K562 (cell line): ENCODE results near the gene SAT2. TPM values are rescaled to one million over a fixed set of nuclear protein-coding genes. Genes with fewer than 3 reads are reported as not detected.

ENCODE experiments used
- ATF7 ChIP-seq: fragments of 450-650 bp; IDR thresholded peaks from 2 replicates; pipeline ENCODE4 v1.7.1; 2014; ENCODE audit warnings: mild to moderate bottlenecking, moderate library complexity
- CREB1 ChIP-seq, 2 experiments: sonication (generic) in 1 of 2; formaldehyde crosslinking in 1 of 2; IDR thresholded peaks; 2 replicates each; pipeline versions ENCODE4 v1.6.1 to v1.8.0; 2012 to 2022; ENCODE audit warnings: inconsistent platforms in 1 of 2, mild to moderate bottlenecking in 1 of 2, missing genetic modification reagents in 1 of 2, moderate library complexity in 1 of 2
- DIDO1 ChIP-seq: fragments of 450-650 bp; IDR thresholded peaks from 2 replicates; pipeline ENCODE4 v1.6.1; 2016; ENCODE audit warnings: low read depth, missing biosample characterization, missing genetic modification characterization
- E2F5 ChIP-seq: sonication (generic); formaldehyde crosslinking; IDR thresholded peaks from 2 replicates; pipeline ENCODE4 v1.8.0; 2022; ENCODE audit warnings: mild to moderate bottlenecking, missing genetic modification reagents
- ERF ChIP-seq: fragments of 450-650 bp; formaldehyde crosslinking; IDR thresholded peaks from 2 replicates; pipeline ENCODE4 v1.4.0; 2020; ENCODE audit warnings: mild to moderate bottlenecking, mixed read lengths
- GTF3C2 ChIP-seq: IDR thresholded peaks from 3 replicates; pipeline ENCODE4 v1.6.1; 2011; ENCODE audit warnings: borderline replicate concordance, mild to moderate bottlenecking, moderate library complexity; ENCODE audit not compliant: insufficient read length; ENCODE audit errors: extremely low read depth
- HEY1 ChIP-seq: fragments of 250-450 bp; sonication (Bioruptor Pico); IDR thresholded peaks from 2 replicates; pipeline ENCODE4 v1.5.0; 2020; ENCODE audit warnings: mild to moderate bottlenecking, moderate library complexity, borderline replicate concordance
- NRF1 ChIP-seq, 2 experiments: fragments of 450-650 bp; IDR thresholded peaks in 1 of 2; conservative IDR thresholded peaks in 1 of 2; 2 replicates each; pipeline ENCODE4 v1.6.1; 2014; ENCODE audit warnings: mild to moderate bottlenecking in 2 of 2
- SP2 ChIP-seq: IDR thresholded peaks from 2 replicates; pipeline ENCODE4 v1.6.1; 2011; ENCODE audit warnings: mild to moderate bottlenecking, low read depth, low read length, moderate library complexity; ENCODE audit not compliant: poor library complexity, severe bottlenecking; ENCODE audit errors: extremely low read depth
- STAT5A ChIP-seq: IDR thresholded peaks from 2 replicates; pipeline ENCODE4 v1.6.1; 2012; ENCODE audit warnings: low read length, inconsistent platforms, borderline replicate concordance
- TARDBP ChIP-seq: fragments of 450-650 bp; IDR thresholded peaks from 2 replicates; pipeline ENCODE4 v1.6.1; 2016
- ZBTB11 ChIP-seq, 3 experiments: fragments of 200-800 bp in 1 of 3; fragments of 250-450 bp in 1 of 3; fragments of 450-650 bp in 1 of 3; sonication (Bioruptor Pico) in 1 of 3; sonication (Bioruptor generic) in 1 of 3; formaldehyde crosslinking in 1 of 3; IDR thresholded peaks; 2 replicates each; pipeline versions ENCODE4 v1.6.1 to v1.8.0; 2016 to 2022; ENCODE audit warnings: mild to moderate bottlenecking in 2 of 3, missing genetic modification characterization in 2 of 3, missing compliant biosample characterization in 1 of 3, moderate library complexity in 1 of 3
- polyA plus RNA-seq, 8 experiments: library from polyadenylated mRNA; depleted of rRNA in 4 of 8; stranded (reverse) in 5 of 8; unstranded in 3 of 8; fragments of >200 nt; fragmentation: Nextera tagmentation in 2 of 8; fragmentation: Illumina TruSeq in 1 of 8; extraction: Ambion mirVana in 2 of 8; extraction: Trizol in 1 of 8; gene quantifications; 2 replicates each; pipeline versions ENCODE4 v1.2.1 to v1.2.3, GENCODE V29; 2011 to 2014; ENCODE audit warnings: inconsistent platforms in 1 of 8, missing spikeins in 1 of 8
- total RNA-seq, 7 experiments: library from RNA; depleted of rRNA in 6 of 7; stranded (reverse); fragments of >200 nt in 6 of 7; fragmentation: Illumina TruSeq in 2 of 7; extraction: Trizol in 2 of 7; gene quantifications; 2 replicates each; pipeline versions ENCODE4 v1.2.1 to v1.2.3, GENCODE V29; 2011 to 2021; ENCODE audit warnings: low replicate concordance in 1 of 7
- TF ChIP-seq, protein P1 (sequence below): fragments of 450-650 bp; formaldehyde crosslinking; IDR thresholded peaks from 2 replicates; pipeline ENCODE4 v1.4.0; 2020; ENCODE audit warnings: mild to moderate bottlenecking, moderate library complexity
- TF ChIP-seq, protein P2 (sequence below): sonication (generic); formaldehyde crosslinking; IDR thresholded peaks from 2 replicates; pipeline ENCODE4 v1.8.1; 2023; ENCODE audit warnings: mild to moderate bottlenecking, missing genetic modification reagents

The SAT2 gene
- total and polyA plus RNA-seq, 9 of the 15 experiments (the other 6 are each of a cell fraction or from before 2014, with no cell fraction given), result 2.0 to 8.0 (median 5.3) TPM

DNA sequence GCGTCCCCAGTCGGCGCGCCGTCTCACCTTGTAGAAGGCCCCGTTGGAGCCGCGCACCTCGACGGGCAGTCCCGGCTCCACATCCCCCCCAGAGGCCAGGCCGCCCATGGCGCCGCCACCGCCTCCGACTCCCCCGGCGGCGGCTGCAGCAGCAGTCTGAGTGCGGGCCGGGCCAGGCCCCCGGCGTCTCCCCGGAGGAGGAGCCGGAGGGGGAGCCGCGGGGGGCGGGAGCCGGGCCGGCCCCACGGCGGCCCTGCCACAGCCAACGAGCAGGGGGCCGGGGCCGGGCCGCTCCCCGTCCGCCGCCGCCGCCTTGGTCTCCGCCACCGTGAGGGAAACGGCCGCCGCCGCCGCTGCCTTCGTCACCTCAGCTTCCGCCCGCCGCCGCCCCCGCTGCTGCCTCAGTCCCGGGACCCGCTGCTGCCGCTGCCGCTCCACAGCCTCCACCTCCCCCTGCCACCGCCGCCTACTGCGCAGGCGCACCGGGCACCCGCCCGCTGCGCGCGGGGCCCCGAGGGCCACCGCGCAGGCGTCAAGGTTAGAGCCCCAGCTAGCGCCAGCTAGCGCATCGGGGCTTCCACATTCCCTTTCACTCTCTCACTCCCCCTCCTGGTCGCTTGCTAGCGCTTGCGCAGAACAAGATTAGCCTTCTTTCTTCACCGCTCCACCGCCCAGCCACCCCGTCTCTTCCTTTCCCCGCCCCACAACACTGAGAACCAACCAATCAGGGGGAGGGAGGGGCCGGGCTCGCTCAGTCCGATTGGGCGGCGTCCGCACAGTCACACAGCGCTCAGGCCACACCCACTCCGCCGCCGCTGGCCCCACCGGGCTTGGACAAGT, 13.0 kb downstream of the SAT2 start, which contains the start of gene FXR2 (continued):
- TF ChIP-seq, protein P1, sequence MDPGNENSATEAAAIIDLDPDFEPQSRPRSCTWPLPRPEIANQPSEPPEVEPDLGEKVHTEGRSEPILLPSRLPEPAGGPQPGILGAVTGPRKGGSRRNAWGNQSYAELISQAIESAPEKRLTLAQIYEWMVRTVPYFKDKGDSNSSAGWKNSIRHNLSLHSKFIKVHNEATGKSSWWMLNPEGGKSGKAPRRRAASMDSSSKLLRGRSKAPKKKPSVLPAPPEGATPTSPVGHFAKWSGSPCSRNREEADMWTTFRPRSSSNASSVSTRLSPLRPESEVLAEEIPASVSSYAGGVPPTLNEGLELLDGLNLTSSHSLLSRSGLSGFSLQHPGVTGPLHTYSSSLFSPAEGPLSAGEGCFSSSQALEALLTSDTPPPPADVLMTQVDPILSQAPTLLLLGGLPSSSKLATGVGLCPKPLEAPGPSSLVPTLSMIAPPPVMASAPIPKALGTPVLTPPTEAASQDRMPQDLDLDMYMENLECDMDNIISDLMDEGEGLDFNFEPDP, result no peak
- TF ChIP-seq DIDO1 (no peak), ATF7 (peak; percentile 47; the same call in 1 of the 2 replicates), CREB1 (IDR thresholded peaks at IDR 0.05) (0 out of 2 replicates have a peak, but pooled peaks have one; percentile 23), CREB1 (CRISPR knock-in tag; IDR thresholded peaks at IDR 0.05) (peak; percentile 68; the same call in 1 of the 2 replicates), NRF1 (conservative IDR thresholded peaks at IDR 0.05 in 1 of 2, IDR thresholded peaks at IDR 0.05 in 1 of 2) (peak; percentile 99), SP2 (peak; percentile 31), HEY1 (no peak), ZBTB11 (CRISPR knock-in tag; IDR thresholded peaks at IDR 0.05) (no peak), ERF (CRISPR knock-in tag) (no peak), STAT5A (no peak), TARDBP (no peak), E2F5 (no peak), GTF3C2 (no peak)
- TF ChIP-seq, protein P2, sequence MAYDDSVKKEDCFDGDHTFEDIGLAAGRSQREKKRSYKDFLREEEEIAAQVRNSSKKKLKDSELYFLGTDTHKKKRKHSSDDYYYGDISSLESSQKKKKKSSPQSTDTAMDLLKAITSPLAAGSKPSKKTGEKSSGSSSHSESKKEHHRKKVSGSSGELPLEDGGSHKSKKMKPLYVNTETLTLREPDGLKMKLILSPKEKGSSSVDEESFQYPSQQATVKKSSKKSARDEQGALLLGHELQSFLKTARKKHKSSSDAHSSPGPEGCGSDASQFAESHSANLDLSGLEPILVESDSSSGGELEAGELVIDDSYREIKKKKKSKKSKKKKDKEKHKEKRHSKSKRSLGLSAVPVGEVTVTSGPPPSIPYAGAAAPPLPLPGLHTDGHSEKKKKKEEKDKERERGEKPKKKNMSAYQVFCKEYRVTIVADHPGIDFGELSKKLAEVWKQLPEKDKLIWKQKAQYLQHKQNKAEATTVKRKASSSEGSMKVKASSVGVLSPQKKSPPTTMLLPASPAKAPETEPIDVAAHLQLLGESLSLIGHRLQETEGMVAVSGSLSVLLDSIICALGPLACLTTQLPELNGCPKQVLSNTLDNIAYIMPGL (CRISPR knock-in tag), result no peak
